IPS-NIHi7 (cell line): ENCODE results near the gene LSAMP.

ENCODE experiments used
- DNase-seq: peaks from one replicate; pipeline ENCODE4 v3.0.0; 2012; ENCODE audit warnings: mixed read lengths; ENCODE audit errors: extremely low spot score

The LSAMP gene

GRCh38 chr3:116164039-116164438 lies 281.2 kb downstream of the LSAMP start:
- DNase-seq = no peak

- DNase-seq = no peak
Observed at GRCh38 chr3:116161575-116162525, 283.4 kb downstream of the LSAMP start.

GRCh38 chr3:116160594-116160993 lies 284.7 kb downstream of the LSAMP start:
- no peak for DNase-seq

GRCh38 chr3:116155841-116156240 lies 289.4 kb downstream of the LSAMP start:
- DNase-seq = no peak

- no peak for DNase-seq
Observed at GRCh38 chr3:116154389-116154788, 290.9 kb downstream of the LSAMP start.

GRCh38 chr3:116153174-116153573 lies 292.1 kb downstream of the LSAMP start:
- no peak for DNase-seq

GRCh38 chr3:116150655-116151167 lies 294.6 kb downstream of the LSAMP start:
- no peak for DNase-seq

- DNase-seq = no peak
Observed at GRCh38 chr3:116148881-116149851, 296.1 kb downstream of the LSAMP start.

- no peak for DNase-seq
Observed at GRCh38 chr3:116145613-116146012, 299.7 kb downstream of the LSAMP start.

- DNase-seq = no peak
Observed at GRCh38 chr3:116141724-116142123, 303.6 kb downstream of the LSAMP start.

GRCh38 chr3:116140100-116140689 lies 305.1 kb downstream of the LSAMP start:
- no peak for DNase-seq

- DNase-seq = no peak
Observed at GRCh38 chr3:116139641-116140040, 305.6 kb downstream of the LSAMP start.

- no peak for DNase-seq
Observed at GRCh38 chr3:116135457-116136085, 309.7 kb downstream of the LSAMP start.

GRCh38 chr3:116129187-116129946 lies 315.9 kb downstream of the LSAMP start:
- no peak for DNase-seq

GRCh38 chr3:116127464-116127863 lies 317.8 kb downstream of the LSAMP start:
- DNase-seq = no peak

- DNase-seq = no peak
Observed at GRCh38 chr3:116124166-116124565, 321.1 kb downstream of the LSAMP start.

- DNase-seq = no peak
Observed at GRCh38 chr3:116118475-116119169, 326.7 kb downstream of the LSAMP start.

- DNase-seq = no peak
Observed at GRCh38 chr3:116114586-116114985, 330.7 kb downstream of the LSAMP start.

- DNase-seq = no peak
Observed at GRCh38 chr3:116112696-116113095, 332.6 kb downstream of the LSAMP start.

GRCh38 chr3:116111765-116112164 lies 333.5 kb downstream of the LSAMP start:
- DNase-seq = no peak
